HepG2 (cell line): Measurements from ENCODE around the gene PTK7. TPM values are rescaled to one million over a fixed set of nuclear protein-coding genes. Genes with fewer than 3 reads are reported as not detected.

ENCODE experiments used
- BHLHE40 ChIP-seq: IDR thresholded peaks from 2 replicates; pipeline ENCODE4 v1.6.1; 2011; ENCODE audit warnings: low read length, improper control_type of control experiment
- MEF2D ChIP-seq: sonication (generic); formaldehyde crosslinking; IDR thresholded peaks from 2 replicates; pipeline ENCODE4 v1.5.1; 2020; ENCODE audit warnings: mild to moderate bottlenecking, missing genetic modification reagents
- PPARG ChIP-seq: conservative IDR thresholded peaks from 2 replicates; pipeline ENCODE4 v1.6.1; 2016; ENCODE audit warnings: missing biosample characterization, missing genetic modification reagents
- REXO4 ChIP-seq: sonication (generic); formaldehyde crosslinking; IDR thresholded peaks from 2 replicates; pipeline ENCODE4 v1.8.0; 2022; ENCODE audit warnings: missing genetic modification reagents, mild to moderate bottlenecking, borderline replicate concordance
- ZBTB20 ChIP-seq: sonication (generic); formaldehyde crosslinking; IDR thresholded peaks from 2 replicates; pipeline ENCODE4 v1.8.1; 2023; ENCODE audit warnings: missing genetic modification reagents, low read depth, mild to moderate bottlenecking, borderline replicate concordance
- ZNF12 ChIP-seq: sonication (generic); formaldehyde crosslinking; IDR thresholded peaks from 2 replicates; pipeline ENCODE4 v1.5.0; 2020; ENCODE audit warnings: missing genetic modification reagents
- ZNF350 ChIP-seq: sonication (generic); formaldehyde crosslinking; IDR thresholded peaks from 2 replicates; pipeline ENCODE4 v1.4.0; 2020; ENCODE audit warnings: mild to moderate bottlenecking, low read depth, missing genetic modification reagents, borderline replicate concordance
- ZNF660 ChIP-seq: sonication (generic); formaldehyde crosslinking; IDR thresholded peaks from 2 replicates; pipeline ENCODE4 v1.5.1; 2020; ENCODE audit warnings: mild to moderate bottlenecking, low read depth, missing genetic modification reagents, borderline replicate concordance
- ZNF703 ChIP-seq: sonication (generic); formaldehyde crosslinking; IDR thresholded peaks from 2 replicates; pipeline ENCODE4 v1.5.1; 2020; ENCODE audit warnings: missing genetic modification reagents, mild to moderate bottlenecking, moderate library complexity, borderline replicate concordance
- polyA plus RNA-seq, 8 experiments: library from polyadenylated mRNA; depleted of rRNA in 3 of 8; stranded (reverse) in 7 of 8; unstranded in 1 of 8; fragments of >200 nt; fragmentation: Illumina TruSeq in 4 of 8; extraction: Trizol in 4 of 8; gene quantifications; 2 replicates each; pipeline versions ENCODE4 v1.2.1 to v1.2.3, GENCODE V29; 2011 to 2016; ENCODE audit warnings: low read depth in 4 of 8, missing spikeins in 1 of 8, mixed read lengths in 1 of 8; ENCODE audit not compliant: insufficient read depth in 1 of 8
- total RNA-seq, 5 experiments: library from RNA; depleted of rRNA; stranded (reverse); fragments of >200 nt; fragmentation: Illumina TruSeq; extraction: Trizol; gene quantifications; 2 replicates each; pipeline ENCODE4 v1.2.3, GENCODE V29; 2016; ENCODE audit warnings: low read depth in 1 of 5
- TF ChIP-seq, protein P1 (sequence below): sonication (generic); formaldehyde crosslinking; IDR thresholded peaks from 2 replicates; pipeline ENCODE4 v1.4.0; 2020; ENCODE audit warnings: mild to moderate bottlenecking, low read depth, missing genetic modification reagents
- TF ChIP-seq, protein P2 (sequence below): sonication (generic); formaldehyde crosslinking; IDR thresholded peaks from 2 replicates; pipeline ENCODE4 v1.4.0; 2020; ENCODE audit warnings: missing genetic modification reagents, mild to moderate bottlenecking, borderline replicate concordance
- TF ChIP-seq, protein P3 (sequence below): sonication (generic); formaldehyde crosslinking; IDR thresholded peaks from 2 replicates; pipeline ENCODE4 v1.4.0; 2020; ENCODE audit warnings: mild to moderate bottlenecking, missing genetic modification reagents, borderline replicate concordance
- TF ChIP-seq, protein P4 (sequence below): sonication (generic); formaldehyde crosslinking; IDR thresholded peaks from 2 replicates; pipeline ENCODE4 v1.9.0; 2022; ENCODE audit warnings: missing genetic modification reagents, mild to moderate bottlenecking, borderline replicate concordance
- TF ChIP-seq, protein P5 (sequence below): IDR thresholded peaks from 2 replicates; pipeline ENCODE4 v1.6.1; 2016; ENCODE audit warnings: mild to moderate bottlenecking, missing biosample characterization, missing genetic modification reagents

Gene PTK7
- total and polyA plus RNA-seq, 2 of the 13 experiments (the other 11 are each of a cell fraction or from before 2014, with no cell fraction given) = 98.5 to 99.8 TPM

DNA sequence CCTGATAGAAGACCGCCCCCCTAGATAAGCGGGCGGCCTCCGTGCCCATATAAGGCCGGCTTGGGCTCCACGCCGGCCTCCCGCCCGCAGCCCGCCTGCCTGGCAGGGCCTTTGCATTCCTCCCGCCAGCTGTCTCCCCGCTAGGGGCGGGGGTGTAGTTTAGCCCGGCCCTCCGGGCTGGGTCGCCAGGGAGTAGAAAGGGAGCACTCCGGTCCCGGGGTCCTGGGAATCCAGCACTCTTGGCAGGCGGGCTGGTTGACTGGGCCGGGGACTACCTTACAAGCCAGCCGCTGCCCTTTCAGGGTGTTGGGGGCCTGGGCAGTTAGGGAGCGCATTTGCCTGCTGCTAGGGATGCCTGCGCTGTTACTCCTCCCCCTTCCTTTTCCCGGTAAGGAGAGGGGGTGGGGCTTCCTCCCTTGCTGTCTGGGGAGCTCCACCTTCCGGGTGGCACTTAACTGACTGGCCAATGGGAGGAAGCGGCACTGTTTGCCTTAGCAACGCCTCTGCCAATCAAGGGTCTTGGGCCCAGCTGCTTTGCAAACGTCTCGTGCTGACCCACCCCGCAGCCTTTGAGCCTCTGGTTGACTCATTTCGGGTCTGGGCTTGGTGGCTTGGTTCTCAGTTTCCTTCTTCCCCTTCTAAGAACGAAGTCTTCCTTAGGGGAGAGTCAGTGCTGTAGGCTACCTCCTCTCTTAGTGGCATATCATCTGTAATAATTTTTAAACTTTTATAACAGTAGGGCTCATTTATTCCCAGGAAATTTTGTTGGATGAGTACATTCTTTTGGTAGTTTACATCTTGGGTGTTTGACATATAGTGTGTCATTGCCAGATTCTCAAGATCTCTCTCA, 98.4 kb downstream of the PTK7 start (continued):
- TF ChIP-seq, protein P1, sequence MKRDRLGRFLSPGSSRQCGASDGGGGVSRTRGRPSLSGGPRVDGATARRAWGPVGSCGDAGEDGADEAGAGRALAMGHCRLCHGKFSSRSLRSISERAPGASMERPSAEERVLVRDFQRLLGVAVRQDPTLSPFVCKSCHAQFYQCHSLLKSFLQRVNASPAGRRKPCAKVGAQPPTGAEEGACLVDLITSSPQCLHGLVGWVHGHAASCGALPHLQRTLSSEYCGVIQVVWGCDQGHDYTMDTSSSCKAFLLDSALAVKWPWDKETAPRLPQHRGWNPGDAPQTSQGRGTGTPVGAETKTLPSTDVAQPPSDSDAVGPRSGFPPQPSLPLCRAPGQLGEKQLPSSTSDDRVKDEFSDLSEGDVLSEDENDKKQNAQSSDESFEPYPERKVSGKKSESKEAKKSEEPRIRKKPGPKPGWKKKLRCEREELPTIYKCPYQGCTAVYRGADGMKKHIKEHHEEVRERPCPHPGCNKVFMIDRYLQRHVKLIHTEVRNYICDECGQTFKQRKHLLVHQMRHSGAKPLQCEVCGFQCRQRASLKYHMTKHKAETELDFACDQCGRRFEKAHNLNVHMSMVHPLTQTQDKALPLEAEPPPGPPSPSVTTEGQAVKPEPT (CRISPR knock-in tag) = 0 out of 2 replicates have a peak, but pooled peaks have one; percentile 55
- peak; percentile 42; the same call in 1 of the 2 replicates for TF ChIP-seq PPARG (CRISPR knock-in tag)
- TF ChIP-seq, protein P2, sequence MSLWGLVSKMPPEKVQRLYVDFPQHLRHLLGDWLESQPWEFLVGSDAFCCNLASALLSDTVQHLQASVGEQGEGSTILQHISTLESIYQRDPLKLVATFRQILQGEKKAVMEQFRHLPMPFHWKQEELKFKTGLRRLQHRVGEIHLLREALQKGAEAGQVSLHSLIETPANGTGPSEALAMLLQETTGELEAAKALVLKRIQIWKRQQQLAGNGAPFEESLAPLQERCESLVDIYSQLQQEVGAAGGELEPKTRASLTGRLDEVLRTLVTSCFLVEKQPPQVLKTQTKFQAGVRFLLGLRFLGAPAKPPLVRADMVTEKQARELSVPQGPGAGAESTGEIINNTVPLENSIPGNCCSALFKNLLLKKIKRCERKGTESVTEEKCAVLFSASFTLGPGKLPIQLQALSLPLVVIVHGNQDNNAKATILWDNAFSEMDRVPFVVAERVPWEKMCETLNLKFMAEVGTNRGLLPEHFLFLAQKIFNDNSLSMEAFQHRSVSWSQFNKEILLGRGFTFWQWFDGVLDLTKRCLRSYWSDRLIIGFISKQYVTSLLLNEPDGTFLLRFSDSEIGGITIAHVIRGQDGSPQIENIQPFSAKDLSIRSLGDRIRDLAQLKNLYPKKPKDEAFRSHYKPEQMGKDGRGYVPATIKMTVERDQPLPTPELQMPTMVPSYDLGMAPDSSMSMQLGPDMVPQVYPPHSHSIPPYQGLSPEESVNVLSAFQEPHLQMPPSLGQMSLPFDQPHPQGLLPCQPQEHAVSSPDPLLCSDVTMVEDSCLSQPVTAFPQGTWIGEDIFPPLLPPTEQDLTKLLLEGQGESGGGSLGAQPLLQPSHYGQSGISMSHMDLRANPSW (CRISPR knock-in tag) = no peak
- TF ChIP-seq BHLHE40 = peak; percentile 98
- TF ChIP-seq MEF2D (CRISPR knock-in tag) = peak; percentile 65; the same call in 1 of the 2 replicates
- TF ChIP-seq ZNF660 (CRISPR knock-in tag) = no peak
- TF ChIP-seq, protein P3, sequence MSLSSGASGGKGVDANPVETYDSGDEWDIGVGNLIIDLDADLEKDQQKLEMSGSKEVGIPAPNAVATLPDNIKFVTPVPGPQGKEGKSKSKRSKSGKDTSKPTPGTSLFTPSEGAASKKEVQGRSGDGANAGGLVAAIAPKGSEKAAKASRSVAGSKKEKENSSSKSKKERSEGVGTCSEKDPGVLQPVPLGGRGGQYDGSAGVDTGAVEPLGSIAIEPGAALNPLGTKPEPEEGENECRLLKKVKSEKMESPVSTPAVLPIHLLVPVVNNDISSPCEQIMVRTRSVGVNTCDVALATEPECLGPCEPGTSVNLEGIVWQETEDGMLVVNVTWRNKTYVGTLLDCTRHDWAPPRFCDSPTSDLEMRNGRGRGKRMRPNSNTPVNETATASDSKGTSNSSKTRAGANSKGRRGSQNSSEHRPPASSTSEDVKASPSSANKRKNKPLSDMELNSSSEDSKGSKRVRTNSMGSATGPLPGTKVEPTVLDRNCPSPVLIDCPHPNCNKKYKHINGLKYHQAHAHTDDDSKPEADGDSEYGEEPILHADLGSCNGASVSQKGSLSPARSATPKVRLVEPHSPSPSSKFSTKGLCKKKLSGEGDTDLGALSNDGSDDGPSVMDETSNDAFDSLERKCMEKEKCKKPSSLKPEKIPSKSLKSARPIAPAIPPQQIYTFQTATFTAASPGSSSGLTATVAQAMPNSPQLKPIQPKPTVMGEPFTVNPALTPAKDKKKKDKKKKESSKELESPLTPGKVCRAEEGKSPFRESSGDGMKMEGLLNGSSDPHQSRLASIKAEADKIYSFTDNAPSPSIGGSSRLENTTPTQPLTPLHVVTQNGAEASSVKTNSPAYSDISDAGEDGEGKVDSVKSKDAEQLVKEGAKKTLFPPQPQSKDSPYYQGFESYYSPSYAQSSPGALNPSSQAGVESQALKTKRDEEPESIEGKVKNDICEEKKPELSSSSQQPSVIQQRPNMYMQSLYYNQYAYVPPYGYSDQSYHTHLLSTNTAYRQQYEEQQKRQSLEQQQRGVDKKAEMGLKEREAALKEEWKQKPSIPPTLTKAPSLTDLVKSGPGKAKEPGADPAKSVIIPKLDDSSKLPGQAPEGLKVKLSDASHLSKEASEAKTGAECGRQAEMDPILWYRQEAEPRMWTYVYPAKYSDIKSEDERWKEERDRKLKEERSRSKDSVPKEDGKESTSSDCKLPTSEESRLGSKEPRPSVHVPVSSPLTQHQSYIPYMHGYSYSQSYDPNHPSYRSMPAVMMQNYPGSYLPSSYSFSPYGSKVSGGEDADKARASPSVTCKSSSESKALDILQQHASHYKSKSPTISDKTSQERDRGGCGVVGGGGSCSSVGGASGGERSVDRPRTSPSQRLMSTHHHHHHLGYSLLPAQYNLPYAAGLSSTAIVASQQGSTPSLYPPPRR (CRISPR knock-in tag) = no peak; the same call in 1 of the 2 replicates
- TF ChIP-seq ZNF12 (CRISPR knock-in tag) = peak; percentile 17; the same call in 1 of the 2 replicates
- TF ChIP-seq ZNF703 = no peak
- TF ChIP-seq, protein P4, sequence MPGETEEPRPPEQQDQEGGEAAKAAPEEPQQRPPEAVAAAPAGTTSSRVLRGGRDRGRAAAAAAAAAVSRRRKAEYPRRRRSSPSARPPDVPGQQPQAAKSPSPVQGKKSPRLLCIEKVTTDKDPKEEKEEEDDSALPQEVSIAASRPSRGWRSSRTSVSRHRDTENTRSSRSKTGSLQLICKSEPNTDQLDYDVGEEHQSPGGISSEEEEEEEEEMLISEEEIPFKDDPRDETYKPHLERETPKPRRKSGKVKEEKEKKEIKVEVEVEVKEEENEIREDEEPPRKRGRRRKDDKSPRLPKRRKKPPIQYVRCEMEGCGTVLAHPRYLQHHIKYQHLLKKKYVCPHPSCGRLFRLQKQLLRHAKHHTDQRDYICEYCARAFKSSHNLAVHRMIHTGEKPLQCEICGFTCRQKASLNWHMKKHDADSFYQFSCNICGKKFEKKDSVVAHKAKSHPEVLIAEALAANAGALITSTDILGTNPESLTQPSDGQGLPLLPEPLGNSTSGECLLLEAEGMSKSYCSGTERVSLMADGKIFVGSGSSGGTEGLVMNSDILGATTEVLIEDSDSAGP (CRISPR knock-in tag) = peak; percentile 87; the same call in 1 of the 2 replicates
- TF ChIP-seq, protein P5, sequence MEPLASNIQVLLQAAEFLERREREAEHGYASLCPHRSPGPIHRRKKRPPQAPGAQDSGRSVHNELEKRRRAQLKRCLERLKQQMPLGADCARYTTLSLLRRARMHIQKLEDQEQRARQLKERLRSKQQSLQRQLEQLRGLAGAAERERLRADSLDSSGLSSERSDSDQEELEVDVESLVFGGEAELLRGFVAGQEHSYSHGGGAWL = peak; percentile 91
- TF ChIP-seq REXO4 = no peak
- TF ChIP-seq ZNF350 (CRISPR knock-in tag) = peak; percentile 74; the same call in 1 of the 2 replicates
- peak; percentile 78; the same call in 1 of the 2 replicates for TF ChIP-seq ZBTB20 (CRISPR knock-in tag)
